Measurements from ENCODE around the gene DIPK1B. TPM values are rescaled to one million over a fixed set of nuclear protein-coding genes. Genes with fewer than 3 reads are reported as not detected.

The DIPK1B gene
- polyA plus RNA-seq, 1 donor from 2014 or later: 65.1 TPM

- H4K20me1 ChIP-seq (ENCODE audit: insufficient read depth): no peaks in the 10 kb centered on the region
- no peak within 1 kb of the TSS for H3K27ac ChIP-seq (ENCODE audit: low read length)
- H3K36me3 ChIP-seq (ENCODE audit: insufficient read depth, low read length): no peaks in the 10 kb centered on the region
- no peak within 1 kb of the TSS for H3K9ac ChIP-seq (ENCODE audit: low read length)
- H2AFZ ChIP-seq (ENCODE audit: low read depth, low read length): no peak within 1 kb of the TSS
- no peak for TF ChIP-seq TAF1 (IDR thresholded peaks at IDR 0.05; ENCODE audit: low read depth)
- H3F3A ChIP-seq (ENCODE audit: insufficient read depth, low read length, poor library complexity, severe bottlenecking): no peaks in the 10 kb centered on the region
- H3K27me3 ChIP-seq (ENCODE audit: insufficient read depth, low read depth, low read length): no peaks in the 10 kb centered on the region
- no peak within 1 kb of the TSS for H3K4me3 ChIP-seq (ENCODE audit: low read length)
- H3K4me2 ChIP-seq (ENCODE audit: low read length): no peak within 1 kb of the TSS
- no peaks in the 10 kb centered on the region for H3K79me2 ChIP-seq (replicated peaks; ENCODE audit: insufficient read depth, low read length)
- H3K9me3 ChIP-seq (ENCODE audit: low read length): no peaks in the 10 kb centered on the region
- no peaks in the 10 kb centered on the region for H3K9me2 ChIP-seq (ENCODE audit: insufficient read depth, low read length)
Measured at GRCh38 chr9:136748201-136748600, 35.8 kb downstream of the DIPK1B start, which contains the start of gene LCN6. TSS of gene LCN6 (minus strand) at chr9:136748525. CDS start at chr9:136748483, 42 bp downstream.

- Histone ChIP-seq H3K27me3 (ENCODE audit: insufficient read depth, low read depth, low read length) (no peaks in the 10 kb centered on the region), H3K9ac (ENCODE audit: low read length) (no peak overlapping the region), H4K20me1 (ENCODE audit: insufficient read depth) (no peaks in the 10 kb centered on the region), H3K4me2 (ENCODE audit: low read length) (no peak overlapping the region), H3K4me3 (ENCODE audit: low read length) (no peak overlapping the region), H3K36me3 (ENCODE audit: insufficient read depth, low read length) (no peaks in the 10 kb centered on the region), H3K9me2 (ENCODE audit: insufficient read depth, low read length) (no peaks in the 10 kb centered on the region), H3K79me2 (replicated peaks; ENCODE audit: insufficient read depth, low read length) (no peaks in the 10 kb centered on the region), H3K27ac (ENCODE audit: low read length) (no peak overlapping the region), H3K9me3 (ENCODE audit: low read length) (no peaks in the 10 kb centered on the region), H2AFZ (ENCODE audit: low read depth, low read length) (no peak overlapping the region), H3F3A (ENCODE audit: insufficient read depth, low read length, poor library complexity, severe bottlenecking) (no peaks in the 10 kb centered on the region)
- TF ChIP-seq POLR2AphosphoS5 (IDR thresholded peaks at IDR 0.05) (no peak), CTCF (IDR thresholded peaks at IDR 0.05; ENCODE audit: poor library complexity, severe bottlenecking) (no peak), REST (IDR thresholded peaks at IDR 0.05; ENCODE audit: borderline replicate concordance) (no peak), EP300 (conservative IDR thresholded peaks at IDR 0.05; ENCODE audit: poor library complexity, severe bottlenecking) (no peak), EZH2 (IDR thresholded peaks at IDR 0.05; ENCODE audit: borderline replicate concordance, insufficient read depth, low read length, poor library complexity, severe bottlenecking) (no peak), RAD21 (conservative IDR thresholded peaks at IDR 0.05) (no peak), TAF1 (IDR thresholded peaks at IDR 0.05; ENCODE audit: low read depth) (no peak), MXI1 (conservative IDR thresholded peaks at IDR 0.05; ENCODE audit: poor library complexity, severe bottlenecking) (no peak), SMC3 (conservative IDR thresholded peaks at IDR 0.05; ENCODE audit: poor library complexity) (no peak)
Measured at GRCh38 chr9:136748666-136749611, 36.6 kb downstream of the DIPK1B start.

Measured in neural cell (in vitro differentiated cells).